ENCODE data around the gene BSPRY. TPM values are rescaled to one million over a fixed set of nuclear protein-coding genes. Genes with fewer than 3 reads are reported as not detected.

The BSPRY gene
- total and polyA plus RNA-seq, 4 donors, result 8.8 to 12.7 (median 11.0) TPM

- no peaks in the 10 kb centered on the region for H3K9me3 ChIP-seq (ENCODE audit: control insufficient read depth in 4 of 4, insufficient read depth in 3 of 4, low read length in 3 of 4)
- H3K4me3 ChIP-seq, result peak overlapping the region; percentile 99
- no peaks in the 10 kb centered on the region for H3K27me3 ChIP-seq (ENCODE audit: control insufficient read depth in 3 of 3, insufficient read depth in 3 of 3, low read length in 2 of 3)
- peaks cover 0 to 9% (median 5%) of the 10 kb centered on the region in 5 donors for H3K4me1 ChIP-seq (ENCODE audit: control insufficient read depth in 5 of 5, insufficient read depth in 5 of 5, low read length in 5 of 5)
- H3K36me3 ChIP-seq (ENCODE audit: control insufficient read depth in 4 of 4, insufficient read depth in 4 of 4, low read length in 4 of 4), result peaks cover 4 to 19% (median 11%) of the 10 kb centered on the region in 4 donors
- peak overlapping the region; percentile 67 to 94 for H3K9ac ChIP-seq (ENCODE audit: insufficient read depth in 1 of 2, low read length in 2 of 2)
- no peak for TF ChIP-seq CTCF (IDR thresholded peaks at IDR 0.05; ENCODE audit: control extremely low read depth, extremely low read depth)
- ATAC-seq (ENCODE audit: insufficient read depth, low FRiP score), result no peak
- H3K27ac ChIP-seq (ENCODE audit: low read depth in 1 of 2, low read length in 1 of 2), result peak overlapping the region; percentile 91 to 95
- WGBS, 2 donors, result 0% methylated on average over 20 of the region's 20 CpGs
- no peak for DNase-seq
Measured at GRCh38 chr9:113409883-113410206, 60.5 kb downstream of the BSPRY start.

- H3K27me3 ChIP-seq (ENCODE audit: control insufficient read depth in 3 of 3, insufficient read depth in 3 of 3, low read length in 2 of 3), result no peaks in the 10 kb centered on the region
- peak within 1 kb of the TSS; percentile 91 to 95 for H3K27ac ChIP-seq (ENCODE audit: low read depth in 1 of 2, low read length in 1 of 2)
- ATAC-seq (ENCODE audit: insufficient read depth, low FRiP score) (peak; percentile 99), DNase-seq (peak; percentile 96 to 98 (median 98))
- peak within 1 kb of the TSS; percentile 99 for H3K4me3 ChIP-seq
- H3K4me1 ChIP-seq (ENCODE audit: control insufficient read depth in 5 of 5, insufficient read depth in 5 of 5, low read length in 5 of 5), result peaks cover 0 to 9% (median 5%) of the 10 kb centered on the region in 5 donors
- H3K9ac ChIP-seq (ENCODE audit: insufficient read depth in 1 of 2, low read length in 2 of 2), result peak within 1 kb of the TSS; percentile 90 to 94
- peaks cover 4 to 19% (median 11%) of the 10 kb centered on the region in 4 donors for H3K36me3 ChIP-seq (ENCODE audit: control insufficient read depth in 4 of 4, insufficient read depth in 4 of 4, low read length in 4 of 4)
- H3K9me3 ChIP-seq (ENCODE audit: control insufficient read depth in 4 of 4, insufficient read depth in 3 of 4, low read length in 3 of 4), result no peaks in the 10 kb centered on the region
- 0% methylated on average over 61 of the region's 61 CpGs for WGBS, 2 donors
- no peak for TF ChIP-seq CTCF (IDR thresholded peaks at IDR 0.05; ENCODE audit: control extremely low read depth, extremely low read depth)
Measured at GRCh38 chr9:113410207-113410864, 61.0 kb downstream of the BSPRY start, which contains the start of the genes C9orf43 and POLE3. Gene C9orf43 (plus strand): TSS chr9:113410747. CDS start chr9:113413494, 2,747 bp downstream. Gene POLE3 (minus strand): TSS chr9:113410675. CDS start chr9:113410293, 382 bp downstream.

GRCh38 chr9:113416149-113416721, 66.9 kb downstream of the BSPRY start:
- Histone ChIP-seq H3K27ac (ENCODE audit: low read depth in 1 of 2, low read length in 1 of 2) (no peak overlapping the region), H3K27me3 (ENCODE audit: control insufficient read depth in 3 of 3, insufficient read depth in 3 of 3, low read length in 2 of 3) (no peaks in the 10 kb centered on the region), H3K4me1 (ENCODE audit: control insufficient read depth in 5 of 5, insufficient read depth in 5 of 5, low read length in 5 of 5) (peaks cover 0 to 1% (median 0%) of the 10 kb centered on the region in 5 donors), H3K9me3 (ENCODE audit: control insufficient read depth in 4 of 4, insufficient read depth in 3 of 4, low read length in 3 of 4) (no peaks in the 10 kb centered on the region), H3K36me3 (ENCODE audit: control insufficient read depth in 4 of 4, insufficient read depth in 4 of 4, low read length in 4 of 4) (no peaks in the 10 kb centered on the region), H3K4me3 (no peak overlapping the region), H3K9ac (ENCODE audit: insufficient read depth in 1 of 2, low read length in 2 of 2) (no peak overlapping the region)
- DNase-seq (peak in 2 of 3 donors; percentile 20 to 46), ATAC-seq (ENCODE audit: insufficient read depth, low FRiP score) (no peak)
- TF ChIP-seq CTCF (IDR thresholded peaks at IDR 0.05; ENCODE audit: control extremely low read depth, extremely low read depth), result no peak
- 35 to 39% methylated on average over 3 of the region's 3 CpGs for WGBS, 2 donors
